Activated CD4-positive, alpha-beta T cell treated with anti-CD3 and anti-CD28 coated beads, Interleukin-2, amount 50 U/mL, for 1 hour (primary cell): Measurements from ENCODE around the gene PHC2.

Experiments
- DNase-seq: peaks from one replicate; pipeline ENCODE4 v3.0.0-alpha.2; 2020

Gene PHC2

DNA sequence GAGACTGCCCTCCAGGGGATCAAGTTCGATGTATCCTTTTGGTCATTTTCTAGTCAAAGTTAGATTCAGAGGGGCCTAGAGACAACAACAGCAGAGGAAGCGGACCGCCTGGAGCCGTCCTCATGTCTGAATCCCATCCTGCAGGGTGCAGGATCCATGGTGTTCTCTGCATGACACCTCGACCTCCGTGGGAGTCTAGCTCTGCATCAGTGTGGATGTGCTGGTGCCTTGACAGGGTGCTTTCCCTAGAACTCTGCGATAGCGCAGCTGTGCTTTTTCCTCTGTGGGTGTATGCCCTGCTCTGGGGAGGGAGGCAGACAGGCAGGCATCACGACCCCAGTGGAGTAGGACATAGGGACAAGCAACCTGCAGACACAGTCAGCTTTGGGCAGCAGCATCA, 61.8 kb downstream of the PHC2 start:
- no peak for DNase-seq

DNA sequence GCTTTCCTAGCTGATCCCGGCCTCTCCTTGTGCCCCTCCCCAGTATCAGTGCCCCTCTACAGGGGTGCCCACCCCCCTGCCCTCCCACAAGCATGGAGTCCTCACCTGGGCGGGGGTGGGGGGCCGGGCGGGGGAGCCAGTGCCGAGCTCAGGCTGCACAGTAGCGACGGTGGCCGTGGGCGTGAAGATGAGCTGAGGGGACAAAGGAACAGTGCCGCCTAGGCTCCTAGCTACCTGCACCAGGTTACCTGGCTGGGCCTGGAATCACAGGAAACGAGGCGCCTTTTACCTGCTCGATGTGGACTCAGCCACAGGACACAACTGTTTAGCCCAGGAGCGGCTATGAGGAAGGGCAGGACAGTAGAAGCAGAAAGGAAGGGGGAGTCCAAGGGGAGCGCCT, 62.5 kb downstream of the PHC2 start:
- no peak for DNase-seq

DNA sequence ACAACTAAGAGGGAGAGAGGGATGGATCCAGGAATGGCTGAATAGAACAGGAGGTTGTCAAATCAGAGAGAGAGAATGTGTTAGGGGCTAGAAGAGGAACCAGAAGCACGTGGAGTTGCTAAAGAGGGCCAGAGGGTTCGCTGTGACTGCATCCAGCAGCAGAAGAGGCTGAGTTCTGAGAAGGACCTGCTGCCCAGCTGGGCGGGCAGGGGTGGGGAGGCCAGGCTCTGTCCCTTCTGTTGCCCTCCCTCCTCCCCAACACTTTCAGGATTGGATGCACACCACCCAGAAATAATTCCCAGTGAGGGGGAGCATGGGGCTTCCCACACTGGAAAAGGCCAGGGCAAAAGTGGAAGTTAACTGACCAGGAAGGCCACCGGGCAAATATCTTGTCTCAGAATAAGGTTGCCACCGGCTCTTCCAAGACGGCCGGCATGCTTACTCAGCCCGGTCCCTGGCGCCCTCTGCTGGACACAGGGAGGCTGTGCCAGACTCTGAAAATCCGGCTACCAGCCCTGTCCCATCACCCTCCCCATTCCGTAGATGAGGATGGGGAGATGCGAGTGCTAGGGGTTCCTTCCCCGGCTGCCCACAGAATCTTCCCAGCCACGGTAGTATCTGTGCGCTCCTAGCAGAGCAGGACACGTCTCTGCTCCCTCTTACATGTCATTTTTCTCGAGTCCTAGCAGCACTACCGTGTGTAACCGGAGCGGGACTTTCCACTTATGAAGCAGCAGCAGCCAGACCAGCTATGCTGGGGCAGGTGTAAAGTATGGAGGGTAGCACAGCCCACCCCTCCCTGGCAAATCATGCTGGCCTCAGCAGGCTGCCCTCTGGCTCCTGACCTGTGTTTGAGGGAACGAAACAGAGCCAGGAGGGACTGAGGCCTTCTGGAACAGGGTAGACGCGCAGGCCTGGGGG, 63.1 kb downstream of the PHC2 start:
- peak; percentile 89 for DNase-seq

DNA sequence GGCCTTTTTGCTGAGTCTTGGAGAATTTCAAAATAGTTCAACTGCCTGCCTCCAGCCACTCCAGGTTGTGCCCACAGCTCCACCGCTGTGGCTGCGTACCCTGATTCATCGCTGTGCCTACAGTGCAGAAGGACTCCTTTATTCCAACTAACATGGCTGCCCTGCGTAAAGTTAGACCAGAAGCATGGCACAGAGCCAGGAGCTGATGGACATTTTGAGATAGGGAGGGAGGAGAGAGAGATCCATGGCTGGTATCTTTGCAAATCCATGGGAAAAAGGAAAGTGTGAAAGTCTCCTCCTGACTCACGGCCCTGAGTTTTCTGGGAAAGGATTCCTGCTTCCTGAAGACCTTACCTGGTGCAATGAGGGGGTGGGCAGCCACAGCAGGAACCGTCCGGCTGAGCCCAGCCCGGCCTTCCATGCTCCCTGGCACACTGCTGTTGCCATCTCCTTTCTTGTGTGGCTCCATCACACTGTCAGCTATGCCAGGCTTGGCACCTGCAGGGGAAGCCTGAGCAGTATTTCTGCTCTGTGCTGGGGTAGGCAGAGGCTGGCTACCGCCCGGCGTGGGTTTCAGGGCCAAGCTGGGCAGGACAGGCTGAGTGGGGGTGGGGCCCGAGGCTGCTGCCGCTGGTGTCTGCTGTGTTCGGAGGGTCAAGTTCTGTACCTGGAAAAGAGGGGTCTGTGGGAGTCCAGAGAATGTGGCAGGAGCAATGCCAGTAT, 64.0 kb downstream of the PHC2 start:
- DNase-seq: no peak

DNA sequence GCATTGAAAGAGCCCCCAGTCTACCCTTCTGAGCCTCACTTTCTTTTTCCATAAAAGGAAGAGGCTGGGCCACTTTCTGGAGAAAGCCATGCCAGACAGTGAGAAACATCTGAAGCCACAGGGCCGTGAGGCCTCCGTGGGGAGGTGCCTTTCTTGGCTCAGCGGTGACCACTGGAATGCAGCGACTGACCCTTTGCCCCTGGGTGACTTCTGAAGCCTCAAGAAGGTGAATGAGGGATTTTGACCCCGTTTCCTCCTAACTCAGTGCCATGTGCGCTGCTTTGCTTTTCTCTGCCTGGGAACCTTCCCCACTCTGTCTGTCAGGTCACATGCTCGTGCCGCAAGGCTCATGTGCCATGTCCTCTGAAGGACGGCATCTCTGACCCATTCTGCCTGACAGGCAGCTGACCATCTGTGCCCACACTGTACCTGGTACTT, 65.3 kb downstream of the PHC2 start:
- DNase-seq: no peak

DNA sequence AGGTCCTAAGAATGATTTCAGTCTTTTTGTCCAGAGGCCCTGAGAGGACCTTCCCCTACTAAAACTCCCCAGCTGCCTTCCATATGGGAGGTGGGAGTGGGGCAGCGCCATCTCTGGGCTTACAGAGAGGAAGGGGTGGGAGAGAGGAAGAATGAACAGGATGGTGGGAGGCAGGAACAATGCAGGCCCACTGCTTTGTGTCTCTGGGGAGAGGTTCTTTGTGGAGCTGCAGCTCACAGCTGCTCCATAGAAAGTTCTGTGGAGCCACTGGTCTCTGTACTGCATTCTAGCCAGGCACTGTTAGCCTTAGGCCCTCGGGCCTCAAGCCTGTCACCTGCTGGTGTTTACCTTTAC, 66.4 kb downstream of the PHC2 start:
- DNase-seq: no peak

DNA sequence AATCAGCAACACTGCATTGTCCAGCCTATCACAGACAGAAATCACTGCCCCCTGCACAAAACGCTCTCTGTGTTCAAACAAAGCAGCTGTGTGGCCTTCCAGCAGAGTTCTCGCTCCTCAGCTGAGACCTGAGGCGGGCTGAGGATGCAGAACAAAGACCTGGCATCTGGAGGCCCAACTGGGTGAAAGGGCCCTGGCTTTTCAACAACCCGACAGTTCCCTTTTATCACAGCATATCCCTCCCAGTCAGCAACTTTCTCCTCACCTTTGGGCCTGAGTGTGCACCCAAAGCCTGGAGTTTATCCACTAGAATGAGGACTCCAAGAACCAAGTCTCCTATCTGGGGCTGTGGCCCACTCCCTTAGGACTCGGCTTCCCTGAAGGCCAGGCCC, 67.4 kb downstream of the PHC2 start:
- no peak for DNase-seq

DNA sequence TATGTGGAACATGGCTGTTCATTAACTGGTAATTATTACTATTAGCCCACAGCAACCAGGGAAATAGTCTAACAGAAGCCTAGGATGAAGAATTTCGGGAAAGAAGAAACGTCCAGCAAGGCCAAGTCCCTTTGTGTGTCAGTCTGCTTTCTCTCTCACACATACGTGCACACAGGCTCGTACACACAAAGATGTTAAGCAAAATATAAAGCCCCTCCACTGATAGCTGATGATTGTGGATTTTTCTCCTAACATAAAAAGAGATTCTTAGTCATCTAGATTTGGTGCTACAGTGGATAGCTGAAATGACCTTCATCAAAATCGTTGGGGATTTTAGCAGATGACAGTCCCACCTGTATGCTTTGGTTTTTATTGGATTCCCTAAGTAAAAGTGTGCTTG, 67.9 kb downstream of the PHC2 start:
- no peak for DNase-seq

DNA sequence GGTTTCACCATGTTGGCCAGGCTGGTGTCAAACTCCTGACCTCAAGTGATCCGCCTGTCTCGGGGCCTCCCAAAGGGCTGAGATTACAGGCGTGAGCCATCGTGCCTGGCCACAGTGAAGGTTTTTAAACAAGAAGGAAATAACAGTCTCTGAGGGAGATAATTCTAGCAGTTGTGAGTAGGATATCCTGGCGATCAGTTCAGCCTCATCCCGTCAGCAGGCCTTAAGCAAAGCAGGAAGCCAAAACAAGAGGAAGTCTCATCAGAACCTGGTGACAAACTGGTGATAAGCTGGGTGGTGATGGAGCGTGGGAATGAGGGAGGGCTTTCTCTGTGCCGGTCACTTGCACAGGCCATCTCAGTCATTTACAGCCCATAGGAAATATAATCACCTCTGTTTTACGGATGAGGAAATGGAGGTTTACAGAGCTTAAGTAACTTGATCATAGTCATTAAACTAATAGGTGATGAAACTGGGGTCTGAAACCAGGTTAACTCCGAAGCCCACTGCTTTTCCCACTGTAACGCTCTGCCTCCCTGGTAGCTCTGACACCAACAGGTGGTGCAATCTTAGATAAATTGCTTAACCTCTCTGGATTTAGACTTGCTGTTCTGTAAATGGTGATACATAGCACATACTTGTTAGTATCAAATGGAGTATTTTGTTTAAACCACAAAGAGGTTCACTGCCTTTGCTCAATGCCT, 69.2 kb downstream of the PHC2 start:
- no peak for DNase-seq

DNA sequence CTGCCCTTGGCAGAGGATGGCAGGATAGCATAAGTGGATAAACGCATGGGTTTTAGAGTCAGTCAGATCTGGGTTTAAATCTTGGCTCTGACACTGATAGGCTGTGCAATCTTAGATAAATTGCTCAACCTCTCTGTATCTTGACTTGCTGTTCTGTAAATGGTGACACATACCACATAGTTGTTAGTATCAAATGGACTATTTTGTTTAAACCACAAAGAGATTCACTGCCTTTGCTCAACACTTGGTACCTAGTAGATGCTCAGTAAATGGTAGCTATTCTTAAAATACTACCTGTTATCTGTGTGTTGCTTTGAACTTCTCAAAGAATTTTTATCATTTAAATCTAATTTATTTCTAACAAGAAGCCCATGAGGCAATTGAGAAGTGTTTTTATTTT, 70.5 kb downstream of the PHC2 start:
- no peak for DNase-seq

DNA sequence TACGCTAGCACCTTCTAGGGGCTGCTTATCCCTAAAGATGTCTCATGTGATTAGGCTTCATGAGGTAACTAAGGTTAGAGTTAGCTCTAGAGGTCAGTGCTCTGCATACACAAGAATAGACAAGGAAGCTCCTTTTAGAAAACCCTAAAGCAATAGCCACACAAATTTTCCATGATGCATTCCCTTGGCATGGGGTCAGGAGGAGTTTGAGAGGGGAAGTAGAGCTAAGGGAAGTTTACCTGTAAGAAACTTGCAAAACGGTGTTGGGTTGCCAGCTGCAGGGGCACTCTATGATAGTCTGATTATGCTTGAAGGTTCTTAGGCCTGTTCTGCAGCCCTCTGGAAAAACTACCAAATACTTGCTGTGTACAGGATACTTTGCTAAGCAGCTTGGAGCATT, 71.0 kb downstream of the PHC2 start:
- DNase-seq: no peak

DNA sequence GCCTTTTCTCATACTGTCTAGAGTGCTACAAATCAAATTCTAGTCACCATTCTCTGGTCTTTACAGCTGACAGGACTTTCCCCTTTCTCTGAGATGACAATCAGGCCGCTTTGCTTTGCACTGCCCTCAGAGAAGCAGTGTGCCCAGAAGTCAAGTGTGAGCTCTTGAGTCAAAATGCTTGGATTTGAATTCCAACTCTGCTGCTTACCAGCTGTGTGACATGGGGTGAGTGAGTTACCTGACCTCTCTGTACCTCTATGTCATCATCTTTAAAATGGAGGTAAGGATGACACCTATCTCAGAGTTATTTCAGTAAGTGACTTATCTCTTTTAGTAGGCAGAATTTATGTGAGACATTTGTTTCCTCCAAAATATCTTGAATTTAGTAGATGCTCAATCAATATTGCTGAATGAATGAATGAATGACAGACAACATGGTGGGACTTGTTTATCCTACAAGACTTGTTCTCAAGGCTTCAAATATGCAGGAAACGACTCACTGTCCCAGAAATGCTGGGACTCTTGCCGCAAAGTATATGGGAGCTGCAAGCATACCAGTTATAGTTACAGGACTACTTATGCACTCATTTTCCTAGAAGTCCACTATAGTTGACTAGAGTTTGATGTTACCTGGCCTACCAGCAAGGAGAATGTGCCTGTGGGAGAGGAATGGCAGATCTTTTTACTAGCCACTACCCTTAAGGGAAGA, 71.9 kb downstream of the PHC2 start:
- DNase-seq: no peak

DNA sequence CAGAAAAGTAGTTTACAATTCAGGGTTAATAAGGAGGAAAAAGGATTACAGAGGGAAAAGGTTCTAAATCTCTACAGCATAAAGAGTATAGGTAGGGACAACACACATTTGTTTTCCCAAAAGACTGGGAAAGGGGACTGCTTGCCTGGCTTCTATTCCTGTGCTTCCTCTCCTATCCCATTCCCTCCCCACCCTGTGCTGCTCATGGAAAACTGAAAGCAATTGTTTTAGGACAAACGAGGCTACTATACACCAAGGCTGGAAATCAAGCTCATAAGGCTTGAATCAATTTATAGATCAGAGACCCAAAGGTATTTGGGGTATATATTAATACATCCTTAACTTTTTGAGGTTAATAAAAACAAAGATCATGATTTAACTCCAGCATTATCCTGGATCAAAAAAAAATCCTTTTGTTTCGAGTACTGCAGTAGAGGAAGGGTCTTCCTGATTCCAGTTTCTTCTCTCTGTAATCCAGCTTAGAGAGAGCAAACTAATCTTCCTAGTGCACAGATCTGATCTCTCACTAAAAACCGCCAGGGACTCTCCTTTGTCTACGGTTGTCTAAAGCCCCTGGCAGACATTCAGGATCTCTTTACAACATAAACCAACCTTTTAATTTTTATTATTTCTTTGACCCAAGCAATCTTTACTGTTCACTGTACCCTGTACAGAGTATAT, 72.6 kb downstream of the PHC2 start:
- DNase-seq: no peak

DNA sequence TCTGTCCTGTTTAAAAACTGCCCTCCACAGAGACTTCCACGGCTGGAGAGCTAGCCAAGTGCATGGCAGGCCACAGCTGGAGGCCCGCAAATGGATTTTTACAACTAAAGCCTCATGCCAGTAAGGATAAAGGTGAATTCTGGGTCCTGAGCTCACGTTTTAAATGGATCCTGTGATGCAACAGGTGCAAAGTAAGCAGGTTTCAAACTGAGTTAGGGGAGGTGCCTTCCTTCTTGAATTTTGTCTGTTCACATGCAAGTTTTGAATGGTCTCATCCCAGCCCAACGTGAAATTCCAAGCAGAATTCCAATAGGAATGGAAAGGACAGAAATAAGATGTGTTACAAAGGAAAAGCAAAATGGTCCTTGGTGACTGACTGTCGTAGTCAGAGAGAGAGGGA, 73.8 kb downstream of the PHC2 start:
- no peak for DNase-seq

DNA sequence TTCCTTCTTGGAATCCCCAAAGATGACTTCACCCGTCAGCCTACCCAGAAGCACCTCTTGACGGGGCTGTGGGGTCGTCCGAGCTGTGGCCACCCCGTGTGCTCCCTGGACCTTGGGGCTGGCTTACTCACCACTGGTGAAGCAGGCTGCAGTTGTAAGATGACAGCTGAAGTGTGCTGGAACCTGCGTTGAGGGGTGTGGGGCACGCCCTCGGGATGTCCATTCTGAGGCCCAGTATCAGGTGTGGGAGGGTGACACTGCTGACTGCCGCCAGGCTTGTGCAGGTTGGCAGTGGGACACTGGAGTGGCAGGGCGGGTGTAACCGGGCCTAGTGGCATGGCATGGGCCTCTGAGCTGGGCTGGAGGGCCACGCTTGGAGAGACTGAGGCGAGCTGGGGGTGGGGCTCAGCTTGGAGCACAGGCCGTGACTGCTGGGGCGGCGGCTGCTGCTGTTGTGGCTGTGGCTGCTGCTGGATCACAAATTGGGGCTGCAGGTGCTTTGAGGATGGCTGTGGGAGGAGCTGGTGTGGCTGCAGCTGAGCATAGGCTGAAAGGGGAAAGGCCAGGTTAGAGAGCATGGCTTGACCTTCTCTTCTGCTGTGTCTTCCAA, 76.1 kb downstream of the PHC2 start:
- no peak for DNase-seq

DNA sequence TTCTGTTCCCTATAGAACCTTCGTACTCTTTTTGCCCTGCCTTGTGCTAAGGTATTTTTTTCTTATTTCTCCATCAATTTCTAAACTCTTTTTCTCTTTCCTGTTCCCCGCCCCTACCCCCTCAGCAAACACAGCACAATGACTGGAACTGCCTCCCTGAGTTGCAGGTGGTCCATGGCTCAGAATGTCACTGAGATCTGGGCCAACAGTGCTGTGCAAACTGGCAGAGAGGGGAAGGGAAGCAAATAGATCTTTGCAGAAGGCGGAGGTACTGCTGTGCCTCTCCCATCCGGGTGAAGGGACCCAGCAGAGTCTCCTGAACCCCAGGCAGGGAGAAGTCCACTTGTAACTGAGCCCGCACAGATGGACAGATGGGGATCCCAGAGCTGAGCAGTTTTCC, 77.4 kb downstream of the PHC2 start:
- no peak for DNase-seq

DNA sequence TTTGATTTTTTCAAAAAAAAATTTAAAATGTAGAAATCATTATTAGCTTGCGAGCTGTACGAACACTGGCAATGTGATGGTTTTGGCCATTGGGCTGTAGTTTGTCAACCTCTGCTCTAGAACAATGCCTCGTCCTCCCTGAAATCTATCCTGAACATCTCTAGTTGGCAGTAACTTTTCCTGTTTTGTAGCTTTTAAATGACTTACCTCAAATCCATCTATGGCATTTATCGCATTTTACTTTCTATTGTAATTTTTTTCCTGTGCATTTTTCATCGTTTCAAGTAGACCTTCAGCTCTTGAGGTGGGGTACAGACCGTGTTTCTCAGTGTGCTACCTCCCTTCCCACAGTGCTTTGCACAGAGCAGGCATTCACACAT, 79.6 kb downstream of the PHC2 start:
- DNase-seq: no peak

DNA sequence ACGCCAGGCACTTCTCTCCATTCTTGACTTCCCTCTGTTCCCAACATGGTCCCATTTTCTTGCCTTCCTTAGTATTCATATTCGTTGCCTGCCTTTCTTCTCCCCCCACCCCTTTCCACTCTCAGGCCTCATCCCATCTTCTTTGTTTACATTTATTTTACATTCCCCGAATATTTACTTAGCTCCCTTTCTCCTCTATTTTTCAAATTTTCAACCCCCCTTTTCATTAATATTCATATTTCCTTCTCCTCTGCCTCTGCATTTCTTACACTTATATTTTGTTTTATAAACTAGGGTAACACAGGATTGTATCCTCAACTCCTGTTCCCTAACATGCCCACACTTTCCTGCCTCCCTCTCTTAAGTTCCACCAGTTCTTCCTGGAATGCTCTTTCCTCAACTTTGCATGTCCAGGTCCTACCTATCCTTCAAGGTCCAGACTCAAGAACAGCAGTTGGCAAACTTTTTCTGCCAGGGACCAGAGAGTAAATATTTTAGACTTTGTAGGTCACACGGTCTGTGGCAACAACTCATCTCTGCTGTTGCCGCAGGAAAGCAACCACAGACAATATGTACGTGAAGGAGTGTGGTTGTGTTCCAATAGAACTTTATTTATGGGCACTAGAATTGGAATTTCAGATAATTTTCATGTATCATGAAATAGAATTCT, 80.1 kb downstream of the PHC2 start:
- DNase-seq: no peak

DNA sequence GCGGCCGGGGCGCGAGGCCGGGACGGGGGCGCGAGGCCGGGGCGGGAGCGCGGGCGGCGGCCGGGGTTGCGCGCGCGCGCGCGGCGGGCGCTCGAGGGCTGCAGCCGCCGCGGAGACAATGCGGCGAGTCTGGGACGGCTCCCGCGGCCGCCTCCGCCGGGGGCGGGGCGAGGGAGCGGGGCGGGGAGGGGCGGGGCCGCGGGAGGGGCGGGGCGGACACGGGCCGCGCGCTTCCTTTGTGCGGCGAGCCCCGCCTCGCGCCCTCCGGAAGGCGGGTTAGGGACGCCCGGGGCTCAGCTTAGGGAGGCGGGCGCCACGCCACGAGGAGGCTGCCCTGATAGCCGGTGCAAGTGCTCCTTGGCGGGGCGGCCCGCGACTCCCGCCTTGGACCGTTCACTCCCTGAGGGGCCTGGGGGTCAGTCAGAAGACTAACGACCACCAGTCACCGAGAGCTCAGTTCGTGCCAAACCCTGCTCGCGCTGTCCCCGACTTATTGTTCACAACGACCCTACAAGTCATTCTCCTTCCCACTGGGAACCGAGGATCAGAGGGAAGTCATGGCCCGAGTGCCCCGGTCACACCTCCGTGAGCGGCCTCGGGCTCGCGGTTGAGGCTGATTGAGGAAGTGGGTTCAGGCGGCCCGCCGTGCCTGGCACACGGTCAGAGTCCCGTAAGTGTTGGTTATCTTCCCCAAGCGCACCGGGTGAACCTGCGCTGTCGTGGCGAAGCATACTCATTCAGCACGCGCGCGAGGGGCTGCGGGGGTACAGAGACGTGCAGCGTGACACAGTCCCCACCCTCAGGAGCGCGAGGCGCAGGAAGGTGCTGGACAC, 80.9 kb downstream of the PHC2 start:
- DNase-seq: peak; percentile 73

DNA sequence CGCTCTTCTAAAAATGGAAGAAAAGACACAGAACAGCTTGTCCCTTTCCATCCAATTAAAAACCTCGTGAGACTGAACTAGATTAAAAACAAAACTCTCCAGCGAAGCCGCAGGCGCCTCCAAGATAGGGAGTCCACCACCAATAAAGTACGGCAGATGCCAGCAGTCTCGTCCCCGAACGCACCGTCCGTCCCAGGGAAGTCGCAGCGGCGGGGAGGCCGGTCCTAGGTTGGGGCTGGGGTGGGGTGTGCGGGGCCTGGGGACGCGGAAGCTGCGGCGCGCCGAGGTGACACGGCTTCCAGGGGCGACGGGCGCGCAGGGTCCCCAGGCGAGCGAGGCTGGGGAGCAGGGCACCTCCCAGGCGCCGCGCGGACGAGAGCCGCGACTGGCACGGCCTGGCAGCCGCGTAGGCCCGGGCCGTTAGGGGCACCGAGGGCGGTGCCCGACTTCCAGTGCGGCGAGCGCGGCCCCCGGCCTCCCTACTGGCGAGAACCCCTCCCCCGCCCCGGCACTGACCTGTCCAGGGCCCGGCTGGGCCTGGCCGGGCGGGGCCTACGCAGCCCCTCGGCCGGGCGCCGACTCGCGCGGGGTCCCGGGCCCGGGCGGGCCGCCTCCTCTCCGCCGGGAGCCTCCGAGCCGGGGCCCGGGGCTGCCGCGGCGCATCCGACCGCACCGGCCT, 81.7 kb downstream of the PHC2 start:
- DNase-seq: peak; percentile 35
